Measurements from ENCODE around the gene SPINK4. TPM values are rescaled to one million over a fixed set of nuclear protein-coding genes. Genes with fewer than 3 reads are reported as not detected.
A peak's percentile ranks its signal among the peaks of the same experiment; 100 is the strongest.

SPINK4 gene
- total and polyA plus RNA-seq, 4 donors = 0.70 TPM; not detected in 3

- H3K27me3 ChIP-seq (ENCODE audit: control insufficient read depth in 4 of 4, insufficient read depth in 4 of 4, low read length in 3 of 4) = no peaks in the 10 kb centered on the region
- H3K9ac ChIP-seq (ENCODE audit: low read depth in 1 of 2, low read length in 2 of 2) = no peak overlapping the region
- 74% methylated on average over 12 of the region's 12 CpGs for WGBS
- peaks cover 6 to 39% (median 16%) of the 10 kb centered on the region in 4 donors for H3K36me3 ChIP-seq (ENCODE audit: control insufficient read depth in 4 of 4, insufficient read depth in 3 of 4, low read depth in 1 of 4, low read length in 3 of 4)
- H3K27ac ChIP-seq (ENCODE audit: low read depth in 1 of 2, low read length in 2 of 2) = peak overlapping the region; percentile 81 to 84
- no peak overlapping the region for H3K4me3 ChIP-seq (ENCODE audit: low read depth in 1 of 3, low read length in 3 of 3)
- DNase-seq (ENCODE audit: low spot score) = no peak
- H3K9me3 ChIP-seq (ENCODE audit: control insufficient read depth in 4 of 4, low read length in 3 of 4) = no peaks in the 10 kb centered on the region
- TF ChIP-seq FOXA2 (IDR thresholded peaks at IDR 0.05) (no peak), NR2F2 (IDR thresholded peaks at IDR 0.05) (no peak), SP1 (IDR thresholded peaks at IDR 0.05) (no peak), YY1 (IDR thresholded peaks at IDR 0.05) (no peak), HNF4A (conservative IDR thresholded peaks at IDR 0.05) (no peak), EGR1 (IDR thresholded peaks at IDR 0.05; ENCODE audit: low read depth in 2 of 2) (no peak), REST (IDR thresholded peaks at IDR 0.05) (no peak), FOXA1 (IDR thresholded peaks at IDR 0.05) (no peak), GABPA (IDR thresholded peaks at IDR 0.05 in 1 of 2, conservative IDR thresholded peaks at IDR 0.05 in 1 of 2) (no peak), ATF3 (IDR thresholded peaks at IDR 0.05) (no peak), CTCF (IDR thresholded peaks at IDR 0.05; ENCODE audit: low read depth, low read length, missing input control) (no peak), HNF4G (IDR thresholded peaks at IDR 0.05) (no peak), TAF1 (conservative IDR thresholded peaks at IDR 0.05) (no peak)
- H3K4me1 ChIP-seq (ENCODE audit: control insufficient read depth in 4 of 4, insufficient read depth in 4 of 4, low read length in 3 of 4) = peaks cover 18 to 78% (median 72%) of the 10 kb centered on the region in 4 donors
Observed at GRCh38 chr9:33294670-33295432, 54.9 kb downstream of the SPINK4 start.

- Histone ChIP-seq H3K9me3 (ENCODE audit: control insufficient read depth in 4 of 4, low read length in 3 of 4) (no peaks in the 10 kb centered on the region), H3K9ac (ENCODE audit: low read depth in 1 of 2, low read length in 2 of 2) (no peak overlapping the region), H3K4me3 (ENCODE audit: low read depth in 1 of 3, low read length in 3 of 3) (no peak overlapping the region), H3K36me3 (ENCODE audit: control insufficient read depth in 4 of 4, insufficient read depth in 3 of 4, low read depth in 1 of 4, low read length in 3 of 4) (peaks cover 6 to 42% (median 18%) of the 10 kb centered on the region in 4 donors), H3K27ac (ENCODE audit: low read depth in 1 of 2, low read length in 2 of 2) (no peak overlapping the region), H3K27me3 (ENCODE audit: control insufficient read depth in 4 of 4, insufficient read depth in 4 of 4, low read length in 3 of 4) (no peaks in the 10 kb centered on the region), H3K4me1 (ENCODE audit: control insufficient read depth in 4 of 4, insufficient read depth in 4 of 4, low read length in 3 of 4) (peaks cover 18 to 84% (median 77%) of the 10 kb centered on the region in 4 donors)
- DNase-seq (ENCODE audit: low spot score) = no peak
- WGBS = 92% methylated on average over 2 of the region's 2 CpGs
- TF ChIP-seq SP1 (IDR thresholded peaks at IDR 0.05) = no peak
- TF ChIP-seq HNF4A (conservative IDR thresholded peaks at IDR 0.05) = no peak
- TF ChIP-seq EGR1 (IDR thresholded peaks at IDR 0.05; ENCODE audit: low read depth in 2 of 2) = no peak
- TF ChIP-seq FOXA2 (IDR thresholded peaks at IDR 0.05) = no peak
- no peak for TF ChIP-seq YY1 (IDR thresholded peaks at IDR 0.05)
- TF ChIP-seq ZBTB33 (IDR thresholded peaks at IDR 0.05) = no peak
- no peak for TF ChIP-seq RAD21 (IDR thresholded peaks at IDR 0.05)
- no peak for TF ChIP-seq HNF4G (IDR thresholded peaks at IDR 0.05)
- no peak for TF ChIP-seq JUND (IDR thresholded peaks at IDR 0.05)
- no peak for TF ChIP-seq REST (IDR thresholded peaks at IDR 0.05)
- no peak for TF ChIP-seq TAF1 (conservative IDR thresholded peaks at IDR 0.05)
- TF ChIP-seq CTCF (IDR thresholded peaks at IDR 0.05; ENCODE audit: low read depth, low read length, missing input control) = no peak
- no peak for TF ChIP-seq GABPA (IDR thresholded peaks at IDR 0.05 in 1 of 2, conservative IDR thresholded peaks at IDR 0.05 in 1 of 2)
- TF ChIP-seq FOXA1 (IDR thresholded peaks at IDR 0.05) = no peak
Observed at GRCh38 chr9:33295571-33295970, 55.6 kb downstream of the SPINK4 start.
